GM21576 (cell line): ENCODE measurements around the gene ESF1.
A peak's percentile ranks its signal among the peaks of the same experiment; 100 is the strongest.
"Not testable (repeated sequence)": the region's sequence is repeated elsewhere in the genome, so short reads cannot be mapped to it uniquely, and the experiment has no call there.

ENCODE experiments used
- ATAC-seq: cut with Tn5 transposase; IDR thresholded peaks from one replicate; pipeline ENCODE4 v1.9.1; 2021; ENCODE audit warnings: mild to moderate bottlenecking, moderate library complexity; ENCODE audit not compliant: unreplicated experiment

The ESF1 gene

DNA sequence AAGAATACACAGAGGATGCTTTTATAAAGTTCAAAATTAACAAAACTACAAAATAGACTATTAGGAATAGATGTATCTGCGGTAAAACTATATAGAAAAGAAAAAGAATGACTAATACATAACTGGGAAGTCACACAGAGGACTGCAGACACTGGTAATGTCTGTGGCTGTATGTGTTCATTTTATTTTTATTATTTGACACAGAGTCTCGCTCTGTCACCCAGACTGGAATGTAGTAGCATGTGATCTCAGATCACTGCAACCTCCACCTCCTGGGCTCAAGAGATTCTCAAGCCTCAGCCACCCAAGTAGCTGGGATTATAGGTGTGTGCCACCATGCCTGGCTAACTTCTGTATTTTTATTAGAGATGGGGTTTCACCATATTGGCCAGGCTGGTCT, 38.9 kb downstream of the ESF1 start:
- no peak for ATAC-seq

DNA sequence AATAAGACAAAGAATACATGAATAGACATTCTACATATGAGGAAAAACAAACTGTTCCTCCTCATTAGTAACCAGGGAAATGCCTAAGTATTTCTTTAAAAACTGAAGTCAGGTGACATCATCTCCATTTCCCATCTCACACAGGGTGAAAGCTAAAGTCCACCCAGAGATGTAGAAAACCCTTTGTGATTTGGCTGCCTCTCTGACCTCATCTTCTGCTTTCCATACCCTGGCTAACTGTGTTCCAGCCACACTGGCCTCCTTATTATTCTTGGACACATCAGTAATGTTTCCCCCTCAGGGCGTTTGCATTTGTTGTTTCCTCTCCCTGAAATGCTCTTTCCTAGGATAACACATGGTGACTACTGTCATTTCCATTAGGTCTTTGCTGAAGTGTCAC, 40.4 kb downstream of the ESF1 start:
- no peak for ATAC-seq

DNA sequence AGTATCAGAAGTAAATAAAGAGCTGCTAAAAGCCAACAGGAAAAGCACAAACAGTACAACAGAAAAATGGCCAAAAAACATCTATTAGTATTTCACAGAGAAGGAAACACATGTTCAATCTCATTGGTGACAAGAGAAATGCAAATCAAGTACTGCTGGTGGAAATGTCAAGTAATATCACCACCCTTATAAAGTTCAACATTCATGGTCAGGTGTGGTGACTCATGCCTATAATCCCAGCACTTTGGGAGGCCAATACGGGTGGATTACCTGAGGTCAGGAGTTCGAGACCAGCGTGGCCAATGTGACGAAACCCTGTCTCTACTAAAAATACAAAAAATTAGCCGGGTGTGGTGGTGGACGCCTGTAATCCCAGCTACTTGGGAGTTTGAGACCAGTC, 42.8 kb downstream of the ESF1 start:
- ATAC-seq = no peak

DNA sequence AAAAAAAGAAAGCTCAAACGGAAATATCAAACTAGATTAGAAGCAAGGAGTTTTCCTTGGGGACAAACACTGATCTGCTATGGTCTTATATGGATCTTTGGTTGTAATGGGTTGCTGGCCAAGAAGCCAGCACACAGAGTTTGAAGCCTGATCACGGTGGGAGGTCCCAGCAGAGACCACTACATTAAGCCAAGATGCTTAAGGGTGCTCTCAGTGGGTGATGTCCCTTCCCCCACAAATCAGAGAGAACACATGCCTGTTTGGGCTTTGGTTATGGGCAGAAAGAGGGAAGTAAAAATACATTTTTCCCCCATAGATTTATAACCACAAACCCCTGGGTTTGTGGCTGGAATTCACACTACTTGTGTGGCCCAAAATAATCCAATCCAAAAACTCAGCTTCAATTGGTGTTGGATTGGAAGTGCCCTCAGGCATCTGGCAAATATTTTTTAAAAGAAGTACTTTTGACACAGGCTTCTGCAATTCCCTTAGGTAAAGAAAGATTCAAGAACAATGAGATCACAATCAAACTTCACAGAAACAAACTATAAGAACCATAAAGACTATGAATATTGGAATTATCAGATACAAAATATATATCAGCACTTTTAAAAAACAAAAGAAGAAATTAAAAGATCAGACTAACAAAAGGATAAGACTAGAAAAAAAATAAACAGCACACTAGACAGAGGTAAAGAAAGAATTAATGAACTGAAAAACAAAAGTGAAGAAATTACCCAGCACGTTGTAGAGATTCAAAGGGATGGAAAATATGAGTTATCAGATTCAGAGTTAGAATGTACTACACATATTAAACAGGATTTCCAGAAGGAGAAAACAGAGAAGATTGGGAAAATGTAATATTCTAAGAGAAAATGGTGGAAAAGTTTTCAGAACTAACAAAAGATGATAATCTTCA, 44.7 kb downstream of the ESF1 start:
- ATAC-seq = no peak

DNA sequence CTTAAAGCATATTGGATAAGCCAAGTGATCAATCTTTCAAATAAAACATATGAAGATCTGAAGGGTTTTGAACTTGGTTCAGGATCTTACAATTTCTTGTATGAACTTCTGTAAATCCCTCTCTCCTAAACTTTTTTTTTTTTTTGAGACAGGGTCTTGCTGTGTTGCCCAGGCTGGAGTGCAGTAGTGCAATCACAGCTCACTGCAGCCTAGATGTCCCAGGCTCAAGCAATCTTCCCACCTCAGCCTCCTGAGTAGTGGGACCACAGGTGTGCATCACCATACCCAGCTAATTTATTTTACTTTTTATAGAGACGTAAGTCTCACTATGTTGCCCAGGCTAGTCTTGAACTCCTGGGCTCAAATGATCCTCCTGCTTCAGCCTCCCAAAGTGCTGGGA, 46.5 kb downstream of the ESF1 start:
- ATAC-seq = not testable (repeated sequence)

DNA sequence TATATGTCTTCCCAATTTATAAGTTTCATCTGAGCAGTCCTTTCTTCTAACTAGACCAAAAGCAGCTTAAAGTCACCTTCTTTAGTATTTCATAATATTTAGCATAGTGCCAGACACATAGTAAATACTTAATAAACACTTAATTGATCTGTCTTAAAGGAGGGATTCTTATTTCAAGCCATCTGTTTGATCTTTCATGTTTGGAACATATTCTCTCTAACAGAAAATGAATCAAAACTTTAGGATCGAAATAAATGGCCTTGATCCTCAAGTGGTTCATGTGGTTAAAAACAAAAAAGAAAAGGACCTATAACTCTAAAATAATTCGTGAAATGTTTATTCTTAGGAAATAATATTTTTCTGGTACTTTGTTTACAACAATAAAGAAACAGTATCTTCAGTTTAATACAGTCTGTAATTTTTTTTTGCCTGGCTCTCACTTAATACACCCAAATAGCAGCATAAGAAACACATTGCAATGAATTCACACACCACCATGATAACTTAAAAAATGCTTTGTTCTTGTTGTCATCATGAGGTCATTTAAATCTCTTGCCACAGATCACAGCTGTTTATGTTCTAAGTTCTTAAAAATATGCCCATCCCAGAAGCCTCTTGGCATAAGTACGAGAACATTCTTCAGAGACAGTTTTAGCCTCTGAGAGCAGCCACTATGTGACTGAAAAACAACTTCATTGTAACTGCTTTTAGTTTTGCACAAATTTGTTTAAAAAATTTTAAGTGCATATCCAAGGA, 48.1 kb downstream of the ESF1 start:
- ATAC-seq = no peak

DNA sequence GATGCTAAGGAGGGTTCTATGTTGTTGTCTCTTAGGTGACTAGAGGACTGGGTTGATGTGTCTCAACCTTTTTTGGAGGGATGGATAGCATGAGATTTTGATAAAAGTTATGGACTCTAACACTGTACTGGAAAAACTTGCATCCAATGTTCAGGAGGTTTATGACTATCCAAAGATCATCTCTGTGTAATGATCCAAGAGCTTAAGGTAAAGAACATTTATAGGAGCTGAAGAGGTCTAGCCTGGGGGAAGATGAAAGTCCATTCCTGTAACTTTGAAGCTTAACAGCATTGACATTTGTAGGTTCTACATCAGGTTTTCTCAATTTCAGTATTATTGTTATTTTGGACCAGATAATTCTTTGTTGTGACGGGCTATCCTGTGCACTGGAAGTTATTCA, 48.9 kb downstream of the ESF1 start:
- ATAC-seq = no peak

DNA sequence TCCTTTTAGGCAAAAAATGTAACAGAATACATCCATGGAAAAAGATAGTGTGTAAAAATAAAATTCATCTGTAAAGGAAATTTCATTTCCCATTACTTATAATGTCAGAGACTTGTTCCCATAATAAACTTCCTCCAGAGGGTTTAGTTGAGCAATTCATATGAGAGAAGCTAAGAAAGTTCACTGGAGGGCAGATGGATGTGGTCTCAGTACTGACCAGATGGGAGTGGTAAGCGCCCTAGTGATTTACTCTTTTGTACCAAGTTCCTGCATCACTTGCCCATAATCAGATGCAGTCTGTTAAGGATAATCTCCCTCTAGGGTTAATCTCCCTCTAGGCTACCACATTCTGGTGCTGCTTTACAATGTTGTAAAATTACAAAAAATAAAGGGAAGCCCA, 61.7 kb downstream of the ESF1 start:
- no peak for ATAC-seq

DNA sequence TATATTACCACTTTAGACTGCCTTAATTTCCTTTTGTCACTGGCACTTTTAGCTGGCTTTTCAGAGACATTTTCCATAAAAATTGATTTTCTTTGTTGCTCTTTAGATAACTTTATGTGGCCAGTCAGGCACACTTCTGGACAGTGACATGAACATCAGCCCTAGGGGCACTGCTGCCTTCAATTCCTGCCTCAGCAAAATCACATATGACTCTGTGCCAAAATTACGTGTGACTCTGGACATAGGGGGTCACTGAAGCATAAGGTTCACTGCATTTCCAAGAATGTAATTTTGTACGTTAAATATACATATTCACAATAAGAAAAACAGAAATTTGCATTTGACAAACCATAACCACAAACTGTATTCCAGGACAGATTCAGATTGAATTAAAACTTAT, 66.5 kb downstream of the ESF1 start:
- peak; percentile 35 for ATAC-seq

DNA sequence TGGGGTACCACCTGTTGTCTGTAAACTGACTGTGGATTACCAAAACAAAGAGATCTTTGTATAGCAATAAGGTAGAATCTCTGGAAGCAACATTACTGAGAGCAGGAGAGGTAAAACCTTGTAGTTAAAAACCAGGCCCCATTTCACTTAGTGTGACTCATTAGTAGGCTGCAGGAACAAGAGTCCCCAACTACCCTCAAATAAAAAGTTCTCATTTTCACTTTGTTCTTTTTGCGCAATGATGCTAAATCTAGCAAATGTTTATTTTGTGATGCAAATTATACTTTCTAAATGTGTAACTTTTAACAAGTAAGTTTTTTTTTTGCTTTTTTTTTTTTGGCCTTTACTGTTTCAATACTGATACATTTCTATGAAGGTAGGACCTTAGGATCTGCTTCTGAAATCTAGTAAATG, 67.1 kb downstream of the ESF1 start:
- ATAC-seq = peak; percentile 94

DNA sequence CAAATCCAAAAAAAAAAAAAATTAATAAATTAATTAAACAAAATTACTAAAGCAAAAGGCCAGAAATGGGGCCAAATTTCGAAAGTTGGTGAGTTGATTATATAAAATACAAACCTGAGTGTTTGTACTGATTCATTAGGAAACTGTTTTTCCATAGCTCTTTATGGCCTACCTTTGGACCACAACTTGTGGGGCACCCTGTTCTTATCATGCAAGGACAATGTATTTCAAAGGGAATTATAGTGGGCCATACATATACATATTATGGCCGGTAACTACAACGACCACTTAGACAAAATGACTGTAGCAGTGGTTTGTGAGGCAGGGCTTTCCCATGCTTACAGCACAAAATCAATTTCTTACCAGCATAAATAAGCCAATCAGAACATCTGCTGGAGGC, 69.5 kb downstream of the ESF1 start:
- ATAC-seq = no peak

DNA sequence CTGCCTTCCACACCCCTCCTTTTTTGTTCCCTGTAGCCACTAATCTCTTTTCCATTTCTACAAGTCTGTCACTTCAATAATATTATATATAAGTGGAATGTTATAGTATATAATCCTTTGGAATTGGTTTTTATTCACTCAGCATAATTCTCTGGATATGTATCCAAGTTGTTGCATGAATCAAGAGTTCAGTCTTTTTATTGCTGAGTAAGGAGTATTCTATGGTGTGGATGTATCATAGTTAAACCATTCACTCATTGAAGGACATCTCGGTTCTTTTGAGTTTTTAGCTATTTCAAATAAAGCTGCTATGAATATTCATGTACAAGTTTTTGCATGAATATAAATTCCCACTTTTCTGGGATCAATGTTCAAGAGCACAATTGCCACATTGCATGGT, 76.5 kb downstream of the ESF1 start:
- no peak for ATAC-seq

DNA sequence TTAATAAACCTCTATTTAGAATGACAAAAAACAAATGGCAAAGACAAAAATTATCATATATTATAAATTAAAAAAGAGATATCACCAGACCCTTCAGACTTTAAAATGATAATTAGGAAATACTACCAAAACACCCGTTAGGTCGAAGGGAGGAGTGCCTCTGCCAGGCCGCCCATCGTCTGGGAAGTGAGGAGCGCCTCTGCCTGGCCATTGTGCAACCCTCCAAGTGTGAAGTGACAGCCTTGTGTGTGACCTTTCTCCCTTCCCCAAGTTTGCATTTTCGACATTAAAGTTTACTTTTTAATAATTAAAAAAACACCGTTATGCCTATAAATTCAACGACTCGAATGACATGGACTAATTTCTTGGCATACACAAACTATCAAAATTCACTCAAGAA, 81.5 kb downstream of the ESF1 start:
- no peak for ATAC-seq

DNA sequence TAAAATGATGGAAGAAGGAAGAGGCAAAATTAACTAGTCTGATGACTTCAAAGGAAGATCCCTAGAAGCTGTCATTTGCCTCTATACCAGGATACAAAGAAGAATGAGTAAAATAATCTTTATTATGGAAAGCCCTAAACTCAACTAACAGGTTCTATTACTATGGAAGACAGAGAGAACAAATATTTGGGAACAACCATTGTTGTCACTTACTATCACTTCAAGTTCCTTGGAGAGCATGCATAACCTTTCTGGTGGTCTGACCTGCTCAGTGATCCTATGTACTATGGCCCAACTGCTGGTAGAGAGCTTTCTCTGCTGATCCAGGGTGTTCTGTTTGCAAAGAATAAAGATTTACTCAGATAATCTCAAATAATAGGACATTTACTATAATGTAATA, 83.2 kb downstream of the ESF1 start:
- ATAC-seq = no peak

DNA sequence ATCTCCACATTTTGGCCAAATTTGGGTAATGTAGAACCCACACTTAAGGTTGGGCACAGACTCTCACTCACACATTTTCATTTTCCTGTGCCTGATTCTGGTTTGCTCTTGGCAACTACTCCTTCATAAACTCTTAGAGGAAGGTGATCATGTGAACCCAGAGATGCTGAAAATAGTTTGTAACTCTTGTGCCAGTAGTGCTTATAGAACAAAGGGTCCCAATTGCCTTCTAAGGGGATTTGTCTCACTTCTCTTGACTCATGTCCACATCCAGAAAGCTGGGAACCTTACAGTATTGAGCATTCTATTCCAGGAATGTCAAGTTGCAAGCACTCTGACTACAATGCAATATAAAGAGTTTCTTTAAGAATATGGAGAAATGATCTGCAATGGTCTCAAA, 84.0 kb downstream of the ESF1 start:
- no peak for ATAC-seq

DNA sequence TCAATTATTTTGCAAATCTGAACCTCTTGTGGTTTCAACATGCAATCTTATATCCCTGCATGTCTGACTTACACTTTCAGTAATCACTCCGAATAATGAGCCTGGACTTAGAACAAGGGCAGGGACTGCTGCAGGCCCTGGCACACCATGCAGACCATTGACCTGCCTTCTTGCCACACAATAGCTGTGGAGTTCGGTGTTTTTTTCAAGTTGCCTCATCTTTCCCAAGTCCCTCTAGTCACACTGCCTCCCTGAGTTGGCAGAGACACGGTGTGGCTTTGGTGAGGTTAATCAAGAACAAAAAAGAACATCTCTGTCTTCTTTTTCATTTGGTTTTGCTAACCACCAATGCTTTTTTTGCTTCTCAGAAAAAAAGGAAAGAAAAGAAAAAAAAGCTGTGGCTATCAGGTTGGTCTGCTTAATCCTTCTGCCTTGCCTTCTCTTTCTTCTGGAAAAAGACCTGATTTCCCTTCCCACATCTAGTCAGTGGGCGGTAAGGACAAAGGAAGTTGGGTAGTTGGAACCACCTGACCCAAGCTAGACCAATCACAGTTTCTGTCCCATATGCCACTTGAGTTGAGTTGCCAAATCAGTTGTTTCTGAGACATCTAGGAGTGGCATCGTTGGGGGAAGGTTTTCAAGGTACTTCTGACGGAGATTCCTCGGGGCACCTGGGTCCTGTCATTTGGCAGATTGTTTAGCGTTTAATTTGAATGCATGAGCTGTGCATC, 90.1 kb downstream of the ESF1 start:
- ATAC-seq = no peak

DNA sequence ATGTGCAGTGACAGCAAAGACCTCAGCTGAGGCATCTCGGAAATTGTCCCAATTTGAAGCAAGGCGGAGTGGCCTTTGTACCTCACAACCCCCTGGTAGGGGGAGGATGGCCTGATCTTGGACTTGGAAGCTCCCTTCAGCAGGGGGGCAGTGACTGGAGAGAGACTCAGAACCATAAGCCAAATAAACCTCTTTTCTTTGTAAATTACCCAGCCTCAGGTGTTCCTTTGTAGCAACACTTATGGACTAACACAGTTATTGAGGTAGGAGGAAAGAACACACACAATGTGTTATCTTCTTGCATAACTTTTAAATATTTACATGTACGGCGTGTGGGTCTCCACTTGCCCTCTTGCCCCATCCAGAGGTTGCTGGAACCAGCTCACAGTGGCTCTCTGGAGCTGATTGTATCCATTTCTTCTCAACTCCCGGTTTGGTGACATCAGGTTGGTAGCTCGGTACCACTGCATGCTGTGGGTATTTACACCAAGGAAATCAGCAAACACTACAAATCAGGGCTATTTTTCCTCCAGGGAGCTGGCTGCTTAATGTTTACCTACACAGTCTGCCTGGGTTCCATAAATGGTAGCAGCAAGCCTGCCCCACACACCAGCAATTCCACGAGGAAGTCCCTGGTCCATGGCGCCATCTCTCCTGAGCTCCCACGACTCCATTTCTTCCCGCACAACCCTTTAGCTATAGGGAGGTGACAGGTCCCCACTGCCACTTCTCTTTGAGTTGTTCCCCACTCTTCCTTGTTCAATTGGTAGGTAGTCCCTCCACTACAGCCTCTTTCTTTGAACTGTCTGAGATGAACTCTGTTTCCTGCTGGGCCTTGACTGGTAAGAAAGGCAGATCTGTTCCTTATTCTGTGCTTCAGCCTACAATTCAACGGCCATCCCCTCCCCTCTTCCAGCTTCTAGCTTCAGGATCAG, 91.7 kb downstream of the ESF1 start:
- ATAC-seq = no peak

DNA sequence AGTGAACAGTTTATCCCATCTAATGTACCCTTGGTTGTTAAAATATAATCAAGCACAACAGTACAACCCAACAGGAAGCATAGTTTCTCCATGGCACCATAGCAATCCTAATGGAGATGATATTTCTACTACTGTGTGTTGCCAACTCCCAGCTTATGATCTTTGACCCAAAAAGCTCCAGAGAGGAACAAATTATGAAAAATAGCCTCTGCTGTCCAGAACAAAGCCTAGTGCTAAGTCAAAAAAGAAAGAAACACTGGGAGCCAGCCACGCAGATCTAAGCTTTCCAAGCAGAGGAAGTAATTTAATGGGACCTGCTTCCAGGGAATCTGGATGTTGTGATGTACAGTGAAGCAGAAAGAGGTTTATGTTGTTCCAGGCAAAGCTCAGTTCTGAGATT, 93.8 kb downstream of the ESF1 start:
- ATAC-seq = no peak

DNA sequence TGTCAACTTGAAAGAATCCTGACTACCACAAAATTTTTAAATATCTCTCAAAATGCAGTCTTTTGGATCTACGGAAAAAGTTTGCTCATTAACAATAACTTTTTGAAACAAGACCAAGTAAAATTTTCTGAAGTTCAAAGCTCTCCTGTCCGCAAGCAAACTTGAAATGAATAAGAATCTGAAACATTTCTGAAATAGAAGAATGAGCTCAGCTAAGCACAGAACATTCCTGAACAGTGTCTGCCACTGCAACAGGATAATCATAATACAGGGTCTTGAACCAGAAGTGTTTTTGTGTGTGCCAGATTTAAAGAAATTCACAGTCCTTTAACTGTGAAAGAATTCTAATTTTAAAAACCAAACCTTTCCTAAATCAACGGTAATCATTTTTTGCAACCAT, 96.9 kb downstream of the ESF1 start:
- ATAC-seq = no peak

DNA sequence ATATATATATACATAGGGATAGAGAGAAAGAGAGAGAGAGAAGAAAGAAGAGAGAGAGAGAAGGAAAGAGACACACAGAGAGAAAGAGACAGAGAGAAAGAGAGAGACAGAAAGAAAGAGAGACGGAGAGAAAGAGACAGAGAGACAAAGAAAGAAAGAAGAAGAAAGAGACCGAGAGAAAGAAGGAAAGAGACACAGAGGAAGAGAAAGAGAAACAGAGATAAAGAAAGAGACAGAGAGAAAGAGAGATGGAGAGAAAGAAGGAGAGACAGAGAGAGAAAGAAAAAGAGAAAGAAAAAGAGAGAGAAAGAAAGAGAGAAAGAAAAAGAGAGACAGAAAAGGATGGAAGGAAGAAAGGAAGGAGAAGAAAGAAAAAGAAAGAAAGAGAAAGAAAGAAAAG, 99.1 kb downstream of the ESF1 start:
- no peak for ATAC-seq
